ENCODE measurements around the gene SRRM3. TPM values are rescaled to one million over a fixed set of nuclear protein-coding genes. Genes with fewer than 3 reads are reported as not detected.
"Not testable (repeated sequence)": the region's sequence is repeated elsewhere in the genome, so short reads cannot be mapped to it uniquely, and the experiment has no call there.

The SRRM3 gene
- total RNA-seq, 1 donor from 2014 or later, result 2.2 TPM

- no peak overlapping the region for H3K4me3 ChIP-seq
- no peaks in the 10 kb centered on the region for H3K36me3 ChIP-seq
- no peaks in the 10 kb centered on the region for H3K9me3 ChIP-seq (ENCODE audit: low read depth)
- no peak for DNase-seq (ENCODE audit: low spot score)
- H3K4me1 ChIP-seq, result no peaks in the 10 kb centered on the region
- H2AFZ ChIP-seq (replicated peaks), result no peak overlapping the region
- no peak overlapping the region for H3K4me2 ChIP-seq
- TF ChIP-seq EZH2 (IDR thresholded peaks at IDR 0.05) (no peak), CTCF (IDR thresholded peaks at IDR 0.05) (no peak), EZH2phosphoT487 (IDR thresholded peaks at IDR 0.05) (no peak)
- no peak overlapping the region for H3K9ac ChIP-seq
- no peaks in the 10 kb centered on the region for H3K4me1 Mint-ChIP-seq
- H3F3A ChIP-seq (ENCODE audit: low read depth), result peaks cover 9% of the 10 kb centered on the region
- no peak overlapping the region for H3K27ac Mint-ChIP-seq
- H3K9me3 Mint-ChIP-seq, result no peaks in the 10 kb centered on the region
- no peak overlapping the region for H3K4me3 Mint-ChIP-seq
- H3K27me3 ChIP-seq, result no peaks in the 10 kb centered on the region
- peaks cover 5% of the 10 kb centered on the region for H3K27me3 Mint-ChIP-seq (ENCODE audit: insufficient read depth, low read depth)
- H3K36me3 Mint-ChIP-seq, result peaks cover 31% of the 10 kb centered on the region
- no peak overlapping the region for H3K27ac ChIP-seq
- peaks cover 100% of the 10 kb centered on the region for H3K79me2 ChIP-seq (ENCODE audit: low read depth)
- peaks cover 100% of the 10 kb centered on the region for H4K20me1 ChIP-seq (ENCODE audit: low read depth)
Observed at GRCh38 chr7:76333511-76334101, 131.9 kb downstream of the SRRM3 start.

GRCh38 chr7:76334320-76334967, 132.7 kb downstream of the SRRM3 start:
- Histone ChIP-seq H3K9ac (no peak overlapping the region), H3K4me1 (no peaks in the 10 kb centered on the region), H3K4me2 (no peak overlapping the region), H2AFZ (replicated peaks) (no peak overlapping the region), H3K36me3 (no peaks in the 10 kb centered on the region), H3K27me3 (no peaks in the 10 kb centered on the region), H3K27ac (no peak overlapping the region), H3K79me2 (ENCODE audit: low read depth) (peaks cover 100% of the 10 kb centered on the region), H3F3A (ENCODE audit: low read depth) (peaks cover 9% of the 10 kb centered on the region), H3K4me3 (no peak overlapping the region), H3K9me3 (ENCODE audit: low read depth) (no peaks in the 10 kb centered on the region), H4K20me1 (ENCODE audit: low read depth) (peaks cover 100% of the 10 kb centered on the region)
- Mint-ChIP-seq H3K4me1 (no peaks in the 10 kb centered on the region), H3K4me3 (no peak overlapping the region), H3K27me3 (ENCODE audit: insufficient read depth, low read depth) (peaks cover 5% of the 10 kb centered on the region), H3K36me3 (peaks cover 29% of the 10 kb centered on the region), H3K9me3 (no peaks in the 10 kb centered on the region), H3K27ac (no peak overlapping the region)
- TF ChIP-seq EZH2phosphoT487 (IDR thresholded peaks at IDR 0.05) (no peak), CTCF (IDR thresholded peaks at IDR 0.05) (no peak), EZH2 (IDR thresholded peaks at IDR 0.05) (no peak)
- DNase-seq (ENCODE audit: low spot score), result no peak

GRCh38 chr7:76335417-76335816, 133.7 kb downstream of the SRRM3 start:
- not testable (repeated sequence) for DNase-seq (ENCODE audit: low spot score); H3K27ac Mint-ChIP-seq; H3K4me2 ChIP-seq; H3K9me3 Mint-ChIP-seq; H3K9ac ChIP-seq; H3K27ac ChIP-seq; H2AFZ ChIP-seq (replicated peaks); H3K4me3 ChIP-seq; H3K9me3 ChIP-seq (ENCODE audit: low read depth); H3K27me3 ChIP-seq; H3K27me3 Mint-ChIP-seq (ENCODE audit: insufficient read depth, low read depth); H3K4me3 Mint-ChIP-seq; H3K4me1 ChIP-seq; H3K36me3 ChIP-seq; H3K4me1 Mint-ChIP-seq
- H4K20me1 ChIP-seq (ENCODE audit: low read depth), result peaks cover 100% of the 10 kb centered on the region
- peaks cover 100% of the 10 kb centered on the region for H3K79me2 ChIP-seq (ENCODE audit: low read depth)
- peaks cover 30% of the 10 kb centered on the region for H3K36me3 Mint-ChIP-seq
- H3F3A ChIP-seq (ENCODE audit: low read depth), result peaks cover 11% of the 10 kb centered on the region

GRCh38 chr7:76336094-76336493, 134.4 kb downstream of the SRRM3 start:
- Histone ChIP-seq H3K27me3 (no peaks in the 10 kb centered on the region), H3K9ac (no peak overlapping the region), H3K79me2 (ENCODE audit: low read depth) (peaks cover 100% of the 10 kb centered on the region), H3K4me2 (no peak overlapping the region), H3K4me1 (no peaks in the 10 kb centered on the region), H3K4me3 (no peak overlapping the region), H3K36me3 (peaks cover 5% of the 10 kb centered on the region), H4K20me1 (ENCODE audit: low read depth) (peaks cover 100% of the 10 kb centered on the region), H3F3A (ENCODE audit: low read depth) (peaks cover 8% of the 10 kb centered on the region), H2AFZ (replicated peaks) (no peak overlapping the region), H3K27ac (no peak overlapping the region), H3K9me3 (ENCODE audit: low read depth) (no peaks in the 10 kb centered on the region)
- Mint-ChIP-seq H3K4me1 (no peaks in the 10 kb centered on the region), H3K36me3 (peaks cover 29% of the 10 kb centered on the region), H3K27me3 (ENCODE audit: insufficient read depth, low read depth) (peaks cover 5% of the 10 kb centered on the region), H3K27ac (no peak overlapping the region), H3K9me3 (no peaks in the 10 kb centered on the region), H3K4me3 (no peak overlapping the region)
- no peak for DNase-seq (ENCODE audit: low spot score)
- TF ChIP-seq CTCF (IDR thresholded peaks at IDR 0.05) (no peak), EZH2 (IDR thresholded peaks at IDR 0.05) (no peak), EZH2phosphoT487 (IDR thresholded peaks at IDR 0.05) (no peak)
